ENCODE results near the gene CCDC192.

DNA sequence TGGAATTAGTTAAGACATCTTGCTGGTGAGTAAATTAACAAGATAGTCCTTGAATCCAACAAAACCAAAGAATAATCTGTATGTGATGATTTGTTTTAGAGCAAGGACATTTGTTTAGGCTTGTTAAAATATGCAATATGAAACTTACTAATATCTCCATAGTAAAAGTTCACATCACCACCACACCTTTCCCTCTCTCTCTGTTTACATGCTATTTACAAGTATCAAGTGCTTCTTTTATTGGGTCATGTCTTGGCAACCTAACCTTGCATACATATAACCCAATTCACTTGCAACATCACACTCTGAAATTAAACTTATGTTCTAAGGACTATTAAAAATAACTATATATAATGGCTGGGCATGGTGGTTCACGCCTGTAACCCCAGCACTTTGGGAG lies 161.3 kb downstream of the CCDC192 start:
- no peak for TF ChIP-seq CTCF (conservative IDR thresholded peaks at IDR 0.05; ENCODE audit: low read depth in 2 of 2)
- TF ChIP-seq STAT1 (IDR thresholded peaks at IDR 0.05; ENCODE audit: unreplicated experiment) = no peak
